Gastrocnemius medialis (tissue), 4 donors: ENCODE measurements around the gene ECE2. TPM values are rescaled to one million over a fixed set of nuclear protein-coding genes. Genes with fewer than 3 reads are reported as not detected.

Source experiments
- ATAC-seq, 2 donors: fragments of 150-250 bp; one replicate each; pipeline ENCODE4 v1.9.1; 2016
- DNase-seq, 2 donors: peaks; one replicate each; pipeline ENCODE4 v3.0.0-alpha.2; 2019
- H3K27ac ChIP-seq, 4 donors: fragments of 200-600 bp; sonication (generic); 1 replicate in 1 of 4; 2 replicates in 3 of 4; pipeline ENCODE4 v1.5.1; 2016 to 2018; ENCODE audit warnings: mild to moderate bottlenecking in 2 of 4, moderate library complexity in 1 of 4
- H3K27me3 ChIP-seq, 3 donors: fragments of 200-600 bp; sonication (generic) in 2 of 3; 1 replicate in 1 of 3; 2 replicates in 2 of 3; pipeline versions ENCODE4 v1.5.1 to v1.6.0; 2016 to 2019; ENCODE audit warnings: mild to moderate bottlenecking in 1 of 3, moderate library complexity in 1 of 3
- H3K36me3 ChIP-seq, 2 donors: fragments of 200-600 bp; sonication (generic) in 1 of 2; one replicate each; pipeline ENCODE4 v1.5.1; 2017 to 2018
- H3K4me1 ChIP-seq, 2 donors: fragments of 200-600 bp; sonication (generic) in 1 of 2; one replicate each; pipeline ENCODE4 v1.5.1; 2016 to 2017; ENCODE audit warnings: mild to moderate bottlenecking in 2 of 2
- H3K4me3 ChIP-seq, 4 donors: fragments of 200-600 bp; sonication (generic) in 3 of 4; 1 replicate in 1 of 4; 2 replicates in 3 of 4; pipeline ENCODE4 v1.5.1; 2016 to 2019; ENCODE audit warnings: mild to moderate bottlenecking in 2 of 4
- H3K9me3 ChIP-seq, 3 donors: fragments of 200-600 bp; sonication (generic) in 2 of 3; 1 replicate in 1 of 3; 2 replicates in 2 of 3; pipeline ENCODE4 v1.5.1; 2016 to 2019
- CTCF ChIP-seq, 5 experiments: fragments of 450-650 bp in 3 of 5; fragments of 200-600 bp in 2 of 5; sonication (generic) in 2 of 5; IDR thresholded peaks in 4 of 5; conservative IDR thresholded peaks in 1 of 5; 1 replicate in 4 of 5; 2 replicates in 1 of 5; pipeline ENCODE4 v1.5.1; 2016 to 2019; ENCODE audit warnings: antibody characterized with exemption in 5 of 5, mild to moderate bottlenecking in 3 of 5, moderate library complexity in 3 of 5
- POLR2A ChIP-seq, 2 donors: fragments of 450-650 bp; IDR thresholded peaks; one replicate each; pipeline ENCODE4 v1.6.1; 2017; ENCODE audit warnings: antibody characterized with exemption in 2 of 2, mild to moderate bottlenecking in 2 of 2, moderate library complexity in 2 of 2
- in situ Hi-C, 4 donors: fragments of 200-750 bp; cut with MboI; loops; one replicate each; pipeline versions ENCODE4 v1.15.0 to v1.8.0; 2017; ENCODE audit warnings: low sequenced_read_pairs in 4 of 4
- intact Hi-C: fragments of 100-400 bp; cut with DNase I; formaldehyde crosslinking; loops from one replicate; pipeline ENCODE4 v1.15.1; 2023; ENCODE audit warnings: low total_unique reads
- total RNA-seq, 4 donors: library from RNA; depleted of rRNA; stranded (reverse); fragments of >200 nt; gene quantifications; one replicate each; pipeline versions ENCODE4 v1.1.0 to v1.2.3, GENCODE V29; 2016

The ECE2 gene
- total RNA-seq, 4 donors from 2014 or later = not detected

GRCh38 chr3:184257083-184257915, 18.5 kb upstream of the ECE2 start:
- in situ Hi-C loops (loop anchor here in 1 of 4 donors (25.0 kb wide), 1 partner anchor 370 kb away; the partner anchor contains the start of gene PARL), intact Hi-C loops (no loop called here)
- Histone ChIP-seq H3K4me1 (peaks cover 9 to 10% of the 10 kb centered on the region in 2 donors), H3K4me3 (no peak overlapping the region), H3K27ac (no peak overlapping the region), H3K36me3 (peaks cover 0 to 7% of the 10 kb centered on the region in 2 donors), H3K27me3 (peaks cover 18 to 37% (median 32%) of the 10 kb centered on the region in 3 donors), H3K9me3 (no peaks in the 10 kb centered on the region)
- DNase-seq (no peak), ATAC-seq (no peak)
- TF ChIP-seq CTCF (IDR thresholded peaks at IDR 0.05 in 4 of 5, conservative IDR thresholded peaks at IDR 0.05 in 1 of 5) = no peak
- TF ChIP-seq POLR2A (IDR thresholded peaks at IDR 0.05) = no peak

- Histone ChIP-seq H3K27me3 (peaks cover 35 to 52% (median 43%) of the 10 kb centered on the region in 3 donors), H3K9me3 (no peaks in the 10 kb centered on the region), H3K27ac (no peak overlapping the region), H3K4me3 (no peak overlapping the region), H3K4me1 (peaks cover 10 to 14% of the 10 kb centered on the region in 2 donors), H3K36me3 (peaks cover 0 to 7% of the 10 kb centered on the region in 2 donors)
- DNase-seq (no peak), ATAC-seq (no peak)
- in situ Hi-C loops = loop anchor here in 1 of 4 donors (25.0 kb wide), 1 partner anchor 372 kb away; the partner anchor contains the start of gene PARL
- TF ChIP-seq POLR2A (IDR thresholded peaks at IDR 0.05) (no peak), CTCF (IDR thresholded peaks at IDR 0.05 in 4 of 5, conservative IDR thresholded peaks at IDR 0.05 in 1 of 5) (no peak)
- intact Hi-C loops = no loop called here
These were observed 16.9 kb upstream of the ECE2 start for GRCh38 chr3:184258926-184259325.

- ATAC-seq (no peak), DNase-seq (no peak)
- Histone ChIP-seq H3K36me3 (peaks cover 0 to 7% of the 10 kb centered on the region in 2 donors), H3K9me3 (no peaks in the 10 kb centered on the region), H3K27ac (no peak overlapping the region), H3K4me1 (peaks cover 10 to 14% of the 10 kb centered on the region in 2 donors), H3K4me3 (no peak overlapping the region), H3K27me3 (peaks cover 36 to 57% (median 45%) of the 10 kb centered on the region in 3 donors)
- TF ChIP-seq CTCF (IDR thresholded peaks at IDR 0.05 in 4 of 5, conservative IDR thresholded peaks at IDR 0.05 in 1 of 5) (no peak), POLR2A (IDR thresholded peaks at IDR 0.05) (no peak)
- intact Hi-C loops (no loop called here), in situ Hi-C loops (loop anchor here in 1 of 4 donors (25.0 kb wide), 1 partner anchor 372 kb away; the partner anchor contains the start of gene PARL)
These were observed 16.4 kb upstream of the ECE2 start for GRCh38 chr3:184259396-184259877.

GRCh38 chr3:184259878-184260723, 15.7 kb upstream of the ECE2 start:
- peaks cover 10 to 14% of the 10 kb centered on the region in 2 donors for H3K4me1 ChIP-seq
- TF ChIP-seq CTCF (IDR thresholded peaks at IDR 0.05 in 4 of 5, conservative IDR thresholded peaks at IDR 0.05 in 1 of 5) = no peak
- no peak for TF ChIP-seq POLR2A (IDR thresholded peaks at IDR 0.05)
- ATAC-seq (peak in 1 of 2 donors; percentile 67), DNase-seq (no peak)
- peaks cover 36 to 64% (median 51%) of the 10 kb centered on the region in 3 donors for H3K27me3 ChIP-seq
- H3K27ac ChIP-seq = no peak overlapping the region
- H3K4me3 ChIP-seq = peak overlapping the region in 2 of 4 donors; percentile 41 to 54
- in situ Hi-C loops (loop anchor here in 1 of 4 donors (25.0 kb wide), 1 partner anchor 373 kb away; the partner anchor contains the start of gene PARL), intact Hi-C loops (no loop called here)
- H3K36me3 ChIP-seq = peaks cover 0 to 7% of the 10 kb centered on the region in 2 donors
- no peaks in the 10 kb centered on the region for H3K9me3 ChIP-seq
